Right lobe of liver (tissue), 6 donors: ENCODE data around the gene DHDDS. TPM values are rescaled to one million over a fixed set of nuclear protein-coding genes. Genes with fewer than 3 reads are reported as not detected.

Source experiments
- ATAC-seq, 4 donors: fragments of 200-7000 bp; cut with Tn5 transposase; one replicate each; pipeline ENCODE4 v1.9.1; 2020; ENCODE audit warnings: mild to moderate bottlenecking in 4 of 4, moderate library complexity in 4 of 4
- DNase-seq, 3 donors: peaks; one replicate each; pipeline ENCODE4 v3.0.0-alpha.2; 2020
- H3K27ac ChIP-seq, 3 donors: fragments of 200-600 bp; one replicate each; pipeline ENCODE4 v1.8.0; 2022
- H3K27me3 ChIP-seq, 2 donors: fragments of 200-600 bp; one replicate each; pipeline ENCODE4 v1.8.0; 2022
- H3K36me3 ChIP-seq, 4 donors: fragments of 200-600 bp; sonication (generic) in 1 of 4; one replicate each; pipeline versions ENCODE4 v1.5.1 to v1.8.0; 2017 to 2022; ENCODE audit warnings: control low read depth in 1 of 4
- H3K4me1 ChIP-seq, 4 donors: fragments of 200-600 bp; sonication (generic) in 1 of 4; one replicate each; pipeline versions ENCODE4 v1.5.1 to v1.8.0; 2017 to 2022; ENCODE audit warnings: control low read depth in 1 of 4
- H3K4me3 ChIP-seq, 3 donors: fragments of 200-600 bp; one replicate each; pipeline ENCODE4 v1.8.0; 2022
- H3K9me3 ChIP-seq, 4 donors: fragments of 200-600 bp; sonication (generic) in 1 of 4; one replicate each; pipeline versions ENCODE4 v1.5.1 to v1.8.0; 2017 to 2022; ENCODE audit warnings: control low read depth in 1 of 4
- POLR2A ChIP-seq: fragments of 450-650 bp; IDR thresholded peaks from one replicate; pipeline ENCODE4 v1.6.1; 2017; ENCODE audit warnings: antibody characterized with exemption, mild to moderate bottlenecking
- WGBS: methylation state at CpG from one replicate; pipeline ENCODE4 v1.1.6; 2018; ENCODE audit warnings: low coverage, low lambda C conversion rate; ENCODE audit not compliant: insufficient coverage; ENCODE audit errors: missing lambda C conversion rate; 5-methylcytosine and 5-hydroxymethylcytosine counted together
- intact Hi-C, 2 donors: fragments of 100-400 bp; cut with DNase I; formaldehyde crosslinking; loops; one replicate each; pipeline versions ENCODE4 v1.11.2 to v1.14.1; 2022
- total RNA-seq, 6 experiments: library from RNA; depleted of rRNA in 2 of 6; stranded (reverse); fragments of >200 nt in 2 of 6; fragmentation: NEBNext Ultra II Directional in 3 of 6; extraction: Animal tissue kit (Norgen Biotek cat#: 25700) in 3 of 6; gene quantifications; one replicate each; pipeline versions ENCODE4 v1.1.0 to v1.2.4, GENCODE V29; 2016 to 2023
- TF ChIP-seq, protein P1 (sequence below), 4 donors: fragments of 200-600 bp in 3 of 4; fragments of 450-650 bp in 1 of 4; IDR thresholded peaks; one replicate each; pipeline versions ENCODE4 v1.5.1 to v1.8.0; 2016 to 2022; ENCODE audit warnings: antibody characterized with exemption in 4 of 4, mild to moderate bottlenecking in 2 of 4
- donor health status: DM: no; HTN: yes; CAD: no.
- donor health status: DM: no; HTN: no; CAD: no.
- donor health status: DM: no; HTN: no; CAD: no.
- donor health status: DM: no; HTN: yes; CAD: no.
- donor health status: DM: no; HTN: yes; CAD: no.

The DHDDS gene
- total RNA-seq, 6 experiments from 2014 or later: 20.0 to 48.6 (median 24.9) TPM

DNA sequence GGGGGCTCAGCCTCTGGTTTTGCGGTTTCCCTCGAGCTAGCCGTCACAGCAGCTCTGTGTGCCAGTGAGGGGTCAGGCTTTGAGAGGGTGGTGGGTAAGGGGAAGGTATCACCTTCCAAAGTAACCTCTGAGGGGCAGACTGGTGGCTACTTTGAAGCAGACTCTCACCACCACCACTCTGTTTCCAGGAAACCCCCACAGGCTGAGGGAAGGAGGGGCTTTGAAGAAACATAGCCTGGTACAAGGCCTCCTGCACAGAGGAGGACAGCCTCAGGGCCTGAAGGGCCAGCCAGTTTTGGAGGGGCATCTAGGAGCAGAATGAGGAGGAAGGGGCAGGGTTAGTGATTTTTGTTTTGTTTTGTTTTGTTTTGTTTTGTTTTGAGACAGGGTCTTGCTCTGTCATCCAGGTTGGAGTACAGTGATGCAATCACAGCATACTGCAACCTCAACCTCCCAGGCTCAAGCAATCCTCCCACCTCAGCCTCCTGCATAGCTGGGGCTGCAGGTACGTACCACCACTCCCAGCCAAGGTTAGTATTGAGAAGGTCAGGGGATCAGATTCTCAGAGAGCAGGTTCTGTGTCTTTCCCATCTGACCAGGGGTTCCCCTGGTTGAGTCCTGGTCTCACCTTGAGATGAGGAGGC lies 42.4 kb upstream of the DHDDS start:
- no peak overlapping the region for H3K4me3 ChIP-seq
- TF ChIP-seq, protein P1, sequence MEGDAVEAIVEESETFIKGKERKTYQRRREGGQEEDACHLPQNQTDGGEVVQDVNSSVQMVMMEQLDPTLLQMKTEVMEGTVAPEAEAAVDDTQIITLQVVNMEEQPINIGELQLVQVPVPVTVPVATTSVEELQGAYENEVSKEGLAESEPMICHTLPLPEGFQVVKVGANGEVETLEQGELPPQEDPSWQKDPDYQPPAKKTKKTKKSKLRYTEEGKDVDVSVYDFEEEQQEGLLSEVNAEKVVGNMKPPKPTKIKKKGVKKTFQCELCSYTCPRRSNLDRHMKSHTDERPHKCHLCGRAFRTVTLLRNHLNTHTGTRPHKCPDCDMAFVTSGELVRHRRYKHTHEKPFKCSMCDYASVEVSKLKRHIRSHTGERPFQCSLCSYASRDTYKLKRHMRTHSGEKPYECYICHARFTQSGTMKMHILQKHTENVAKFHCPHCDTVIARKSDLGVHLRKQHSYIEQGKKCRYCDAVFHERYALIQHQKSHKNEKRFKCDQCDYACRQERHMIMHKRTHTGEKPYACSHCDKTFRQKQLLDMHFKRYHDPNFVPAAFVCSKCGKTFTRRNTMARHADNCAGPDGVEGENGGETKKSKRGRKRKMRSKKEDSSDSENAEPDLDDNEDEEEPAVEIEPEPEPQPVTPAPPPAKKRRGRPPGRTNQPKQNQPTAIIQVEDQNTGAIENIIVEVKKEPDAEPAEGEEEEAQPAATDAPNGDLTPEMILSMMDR (IDR thresholded peaks at IDR 0.05): no peak
- no peak for TF ChIP-seq POLR2A
- intact Hi-C loops: no loop called here
- no peaks in the 10 kb centered on the region for H3K27me3 ChIP-seq
- WGBS: 82% methylated on average over 3 of the region's 4 CpGs
- H3K9me3 ChIP-seq: no peaks in the 10 kb centered on the region
- ATAC-seq: no peak
- DNase-seq: no peak
- H3K36me3 ChIP-seq: no peaks in the 10 kb centered on the region
- no peaks in the 10 kb centered on the region for H3K4me1 ChIP-seq
- no peak overlapping the region for H3K27ac ChIP-seq

DNA sequence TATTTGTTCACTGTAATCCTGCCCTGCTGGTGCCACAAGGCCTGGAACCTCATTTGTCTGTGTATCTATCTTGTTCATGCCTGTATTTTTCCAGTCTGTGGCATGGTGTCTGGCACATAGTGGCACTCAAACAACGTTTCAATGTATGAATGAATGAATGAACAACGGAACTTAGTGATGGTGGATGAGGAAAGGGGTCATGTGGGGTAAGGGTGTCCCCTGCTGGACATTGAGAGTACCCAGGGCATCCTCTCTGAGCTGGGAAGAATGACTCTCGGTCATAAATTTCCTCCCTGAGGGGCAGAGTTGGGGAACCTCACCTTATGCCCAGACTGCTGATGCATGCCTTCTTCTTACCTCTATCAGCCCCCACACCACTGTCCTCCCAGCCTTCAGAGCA lies 40.7 kb upstream of the DHDDS start:
- Histone ChIP-seq H3K9me3 (no peaks in the 10 kb centered on the region), H3K27me3 (no peaks in the 10 kb centered on the region), H3K36me3 (no peaks in the 10 kb centered on the region), H3K4me3 (no peak overlapping the region), H3K4me1 (no peaks in the 10 kb centered on the region), H3K27ac (no peak overlapping the region)
- WGBS: 17% methylated on average over 3 of the region's 3 CpGs
- DNase-seq: no peak
- peak in 1 of 4 donors; percentile 30 for ATAC-seq
- TF ChIP-seq, protein P1 (IDR thresholded peaks at IDR 0.05): peak in 3 of 4 donors; percentile 9 to 38 (median 26)
- no peak for TF ChIP-seq POLR2A
- intact Hi-C loops: no loop called here

DNA sequence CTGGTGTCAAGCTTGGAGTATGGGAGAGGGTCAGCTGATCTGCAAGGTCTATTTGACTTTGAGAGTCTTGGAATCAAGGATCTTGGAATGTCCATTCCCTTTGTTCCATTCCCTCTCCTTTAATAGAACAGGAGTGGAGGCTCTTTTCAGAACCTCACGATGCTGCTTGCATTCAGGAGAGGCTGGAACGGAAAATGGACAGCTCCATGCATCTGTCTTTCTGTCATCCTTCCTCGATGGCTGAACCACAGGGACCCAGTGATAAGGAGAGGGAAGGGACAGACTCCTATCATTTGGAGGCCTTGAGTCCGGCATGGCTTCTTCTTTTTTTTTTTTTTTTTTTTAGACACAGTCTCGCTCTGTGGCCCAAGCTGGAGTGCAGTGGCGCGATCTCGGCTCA lies 36.4 kb upstream of the DHDDS start:
- H3K9me3 ChIP-seq: no peaks in the 10 kb centered on the region
- no peak overlapping the region for H3K27ac ChIP-seq
- intact Hi-C loops: no loop called here
- H3K4me1 ChIP-seq: no peaks in the 10 kb centered on the region
- H3K36me3 ChIP-seq: no peaks in the 10 kb centered on the region
- TF ChIP-seq, protein P1 (IDR thresholded peaks at IDR 0.05): no peak
- TF ChIP-seq POLR2A: no peak
- DNase-seq (no peak), ATAC-seq (no peak)
- H3K27me3 ChIP-seq: no peaks in the 10 kb centered on the region
- H3K4me3 ChIP-seq: no peak overlapping the region
- 76% methylated on average over 6 of the region's 8 CpGs for WGBS

DNA sequence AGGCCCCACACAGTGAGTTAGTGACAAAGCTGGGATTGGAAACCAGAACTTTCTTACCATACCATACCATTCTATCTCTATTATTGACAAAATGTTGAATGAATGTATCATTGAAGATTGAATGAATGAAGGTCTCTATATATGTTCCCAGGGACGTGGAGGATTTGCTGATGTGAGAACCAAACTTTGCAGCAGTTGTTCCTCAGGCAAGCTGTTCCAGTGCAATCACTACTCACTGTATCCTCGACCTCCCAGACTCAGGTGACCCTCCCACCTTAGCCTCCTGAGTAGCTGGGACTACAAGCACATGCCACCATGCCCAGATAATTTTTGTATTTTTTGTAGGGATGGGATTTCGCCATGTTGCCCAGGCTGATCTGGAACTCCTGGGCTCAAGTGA lies 33.1 kb upstream of the DHDDS start:
- no peaks in the 10 kb centered on the region for H3K4me1 ChIP-seq
- TF ChIP-seq, protein P1 (IDR thresholded peaks at IDR 0.05): no peak
- TF ChIP-seq POLR2A: no peak
- no peak for ATAC-seq
- 67% methylated on average over 2 of the region's 3 CpGs for WGBS
- H3K36me3 ChIP-seq: no peaks in the 10 kb centered on the region
- no peak overlapping the region for H3K4me3 ChIP-seq
- intact Hi-C loops: no loop called here
- H3K9me3 ChIP-seq: no peaks in the 10 kb centered on the region
- no peaks in the 10 kb centered on the region for H3K27me3 ChIP-seq
- no peak for DNase-seq
- H3K27ac ChIP-seq: no peak overlapping the region

DNA sequence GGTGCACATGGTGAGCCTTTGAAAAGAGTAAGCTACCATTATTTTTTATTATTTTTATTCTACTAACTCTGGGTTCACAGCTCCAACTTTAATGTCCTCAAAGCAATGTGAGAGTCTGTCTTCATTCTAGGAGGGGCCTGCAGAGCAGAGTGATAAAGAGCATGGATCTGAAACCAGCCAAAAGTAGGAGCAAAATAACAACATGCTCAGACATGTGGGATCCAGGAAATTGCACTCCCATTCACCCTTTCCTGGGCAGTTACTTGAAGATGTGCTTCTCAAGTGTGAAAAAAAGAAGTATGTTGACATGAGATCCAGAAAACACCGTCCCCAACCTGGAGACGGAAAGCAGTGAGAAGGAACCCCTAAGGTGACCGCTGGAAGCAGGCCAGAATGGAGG lies 30.2 kb upstream of the DHDDS start:
- H3K4me1 ChIP-seq: no peaks in the 10 kb centered on the region
- intact Hi-C loops: no loop called here
- H3K36me3 ChIP-seq: no peaks in the 10 kb centered on the region
- no peak for DNase-seq
- WGBS: 61% methylated on average over 3 of the region's 3 CpGs
- H3K4me3 ChIP-seq: no peak overlapping the region
- no peak for TF ChIP-seq POLR2A
- TF ChIP-seq, protein P1 (IDR thresholded peaks at IDR 0.05): no peak
- no peaks in the 10 kb centered on the region for H3K9me3 ChIP-seq
- ATAC-seq: no peak
- H3K27me3 ChIP-seq: no peaks in the 10 kb centered on the region
- H3K27ac ChIP-seq: no peak overlapping the region
